CD8-positive, alpha-beta memory T cell (primary cell): Measurements from ENCODE around the gene HRNR. TPM values are rescaled to one million over a fixed set of nuclear protein-coding genes. Genes with fewer than 3 reads are reported as not detected.
A peak's percentile ranks its signal among the peaks of the same experiment; 100 is the strongest.
"Not testable (repeated sequence)": the region's sequence is repeated elsewhere in the genome, so short reads cannot be mapped to it uniquely, and the experiment has no call there.

Experiments
- CTCF ChIA-PET: fragments of 350-600 bp; sonication (Branson Sonifier 250); formaldehyde crosslinking; loops from one replicate; lab custom pipeline; 2021; ENCODE audit warnings: antibody characterized with exemption; lab: Charles Lee
- POLR2A ChIA-PET: fragments of 350-600 bp; sonication (Branson Sonifier 250); formaldehyde crosslinking; loops from one replicate; lab custom pipeline; 2021; ENCODE audit warnings: antibody characterized with exemption; lab: Charles Lee
- DNase-seq, 5 donors: peaks; one replicate each; pipeline versions ENCODE4 v3.0.0 to v3.0.0-alpha.2; 2020 to 2022; ENCODE audit warnings: mixed read lengths in 1 of 5
- H3K27ac ChIP-seq: one replicate; pipeline ENCODE4 v1.7.0; 2013; ENCODE audit warnings: low read depth, mild to moderate bottlenecking, low read length, moderate library complexity
- H3K27me3 ChIP-seq: 2 replicates; pipeline ENCODE4 v1.7.0; 2013; ENCODE audit warnings: low read length, mild to moderate bottlenecking; ENCODE audit not compliant: insufficient read depth, poor library complexity, severe bottlenecking
- H3K36me3 ChIP-seq: 2 replicates; pipeline ENCODE4 v1.7.0; 2013; ENCODE audit warnings: mild to moderate bottlenecking, low read length, moderate library complexity; ENCODE audit not compliant: insufficient read depth
- H3K4me1 ChIP-seq: 2 replicates; pipeline ENCODE4 v1.7.0; 2013; ENCODE audit warnings: mild to moderate bottlenecking, low read length, moderate library complexity; ENCODE audit not compliant: insufficient read depth
- H3K4me3 ChIP-seq: 2 replicates; pipeline ENCODE4 v1.7.0; 2013; ENCODE audit warnings: mild to moderate bottlenecking, low read length
- H3K9me3 ChIP-seq: 2 replicates; pipeline ENCODE4 v1.7.0; 2013; ENCODE audit warnings: mild to moderate bottlenecking, low read length
- H3K27ac Mint-ChIP-seq, 8 donors: one replicate each; pipeline ENCODE4 v1.8.0; 2020 to 2021; ENCODE audit warnings: mixed read lengths in 8 of 8, mild to moderate bottlenecking in 6 of 8, inconsistent platforms in 3 of 8, moderate library complexity in 3 of 8
- H3K27me3 Mint-ChIP-seq, 2 donors: one replicate each; pipeline ENCODE4 v1.8.0; 2020 to 2021; ENCODE audit warnings: mixed read lengths in 2 of 2, mild to moderate bottlenecking in 1 of 2, moderate library complexity in 1 of 2
- H3K36me3 Mint-ChIP-seq, 3 donors: one replicate each; pipeline ENCODE4 v1.8.0; 2020 to 2021; ENCODE audit warnings: mixed read lengths in 3 of 3, inconsistent platforms in 1 of 3, mild to moderate bottlenecking in 1 of 3
- H3K4me1 Mint-ChIP-seq, 3 donors: one replicate each; pipeline ENCODE4 v1.8.0; 2020 to 2021; ENCODE audit warnings: mixed read lengths in 3 of 3, inconsistent platforms in 1 of 3, mild to moderate bottlenecking in 1 of 3
- H3K4me3 Mint-ChIP-seq, 7 donors: one replicate each; pipeline ENCODE4 v1.8.0; 2020 to 2021; ENCODE audit warnings: mixed read lengths in 7 of 7, mild to moderate bottlenecking in 6 of 7, moderate library complexity in 4 of 7, inconsistent platforms in 2 of 7
- H3K9me3 Mint-ChIP-seq, 5 donors: one replicate each; pipeline ENCODE4 v1.8.0; 2020 to 2022; ENCODE audit warnings: mixed read lengths in 5 of 5, mild to moderate bottlenecking in 3 of 5, moderate library complexity in 2 of 5, inconsistent platforms in 1 of 5
- polyA plus RNA-seq: library from polyadenylated mRNA; unstranded; fragments of 300-500 nt; fragmentation: Illumina TruSeq; gene quantifications from one replicate; pipeline ENCODE4 v1.2.3, GENCODE V29; 2021
- total RNA-seq, 2 experiments: library from RNA; stranded (reverse); gene quantifications; one replicate each; pipeline ENCODE4 v1.2.3, GENCODE V29; 2021

HRNR gene
- total and polyA plus RNA-seq, 3 experiments from 2014 or later, result not detected

- no peaks in the 10 kb centered on the region for H3K9me3 ChIP-seq
- H3K4me3 ChIP-seq, result no peak overlapping the region
- H3K4me1 ChIP-seq, result no peaks in the 10 kb centered on the region
- POLR2A ChIA-PET, result no interaction called here
- CTCF ChIA-PET, result interaction anchor here (1.0 kb wide), 1 partner anchor 38 kb away, joined by 3 read pairs; no protein-coding TSS in a partner anchor
- no peaks in the 10 kb centered on the region for H3K36me3 ChIP-seq
- no peaks in the 10 kb centered on the region for H3K27me3 ChIP-seq
- no peak for DNase-seq
- no peak overlapping the region for H3K27ac ChIP-seq
- peaks cover 2 to 5% of the 10 kb centered on the region in 2 donors for H3K27me3 Mint-ChIP-seq
- no peaks in the 10 kb centered on the region for H3K9me3 Mint-ChIP-seq
- no peaks in the 10 kb centered on the region for H3K36me3 Mint-ChIP-seq
- no peak overlapping the region for H3K4me3 Mint-ChIP-seq
- H3K4me1 Mint-ChIP-seq, result no peaks in the 10 kb centered on the region
- no peak overlapping the region for H3K27ac Mint-ChIP-seq
Observed at GRCh38 chr1:152227310-152227928, 3.4 kb upstream of the HRNR start.

GRCh38 chr1:152225678-152226077 is 1.7 kb upstream of the HRNR start:
- Mint-ChIP-seq H3K27me3 (peaks cover 2 to 5% of the 10 kb centered on the region in 2 donors), H3K4me3 (no peak overlapping the region), H3K4me1 (no peaks in the 10 kb centered on the region), H3K36me3 (no peaks in the 10 kb centered on the region), H3K27ac (no peak overlapping the region), H3K9me3 (no peaks in the 10 kb centered on the region)
- no peaks in the 10 kb centered on the region for H3K27me3 ChIP-seq
- ChIA-PET POLR2A (no interaction called here), CTCF (no interaction called here)
- H3K4me3 ChIP-seq, result no peak overlapping the region
- no peaks in the 10 kb centered on the region for H3K36me3 ChIP-seq
- no peaks in the 10 kb centered on the region for H3K4me1 ChIP-seq
- DNase-seq, result no peak
- no peak overlapping the region for H3K27ac ChIP-seq
- no peaks in the 10 kb centered on the region for H3K9me3 ChIP-seq

DNA sequence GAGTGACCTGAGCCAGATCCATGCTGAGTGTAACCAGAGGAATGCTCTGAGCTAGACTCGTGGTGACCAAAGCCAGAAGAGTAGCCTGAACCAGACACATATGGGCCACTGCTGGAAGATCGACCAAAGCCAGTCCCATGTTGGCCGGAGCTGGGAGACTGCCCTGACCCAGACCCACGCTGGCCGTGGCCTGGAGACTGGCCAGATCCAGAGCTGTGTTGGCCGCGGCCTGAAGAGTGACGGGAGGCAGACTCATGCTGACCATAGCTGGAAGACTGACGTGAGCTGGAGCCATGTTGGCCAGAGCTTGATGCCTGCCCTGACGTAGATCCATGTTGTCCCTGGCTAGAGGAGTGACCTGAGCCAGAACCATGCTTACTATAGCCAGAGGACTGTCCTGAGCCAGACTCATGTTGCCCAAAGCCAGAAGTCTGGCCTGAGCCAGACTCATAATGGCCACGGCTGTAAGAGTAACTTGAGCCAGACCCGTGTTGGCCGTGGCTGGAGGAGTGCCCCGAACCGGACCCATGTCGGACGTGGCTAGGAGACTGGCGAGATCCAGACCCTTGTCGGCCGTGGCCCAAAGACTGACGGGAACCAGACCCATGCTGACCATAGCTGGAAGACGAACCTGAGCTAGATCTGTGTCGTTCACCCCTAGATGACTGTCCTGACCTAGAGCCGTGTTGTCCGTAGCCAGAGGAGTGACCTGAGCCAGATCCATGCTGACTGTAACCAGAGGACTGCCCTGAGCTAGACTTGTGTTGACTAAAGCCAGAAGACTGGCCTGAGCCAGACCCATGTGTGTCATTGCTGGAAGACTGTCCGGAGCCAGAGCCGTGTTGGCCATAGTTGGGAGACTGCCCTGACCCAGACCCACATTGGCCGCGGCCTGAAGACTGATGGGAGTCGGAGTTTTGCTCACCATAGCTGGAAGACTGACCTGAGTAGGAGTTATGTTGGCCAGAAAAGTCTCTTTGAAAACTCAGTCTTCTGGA is 3.5 kb downstream of the HRNR start:
- Histone ChIP-seq H3K9me3 (no peaks in the 10 kb centered on the region), H3K27me3 (no peaks in the 10 kb centered on the region), H3K27ac (no peak overlapping the region), H3K4me1 (no peaks in the 10 kb centered on the region), H3K4me3 (no peak overlapping the region), H3K36me3 (no peaks in the 10 kb centered on the region)
- Mint-ChIP-seq H3K27me3 (peaks cover 3 to 9% of the 10 kb centered on the region in 2 donors), H3K9me3 (peaks cover 0 to 3% (median 0%) of the 10 kb centered on the region in 5 donors), H3K4me1 (no peaks in the 10 kb centered on the region), H3K27ac (no peak overlapping the region), H3K4me3 (no peak overlapping the region), H3K36me3 (no peaks in the 10 kb centered on the region)
- peak in 1 of 5 donors; percentile 33 for DNase-seq
- ChIA-PET POLR2A (no interaction called here), CTCF (interaction anchor here (1.5 kb wide), 1 partner anchor 13 kb away, joined by 3 read pairs; no protein-coding TSS in a partner anchor)

- peak in 1 of 5 donors; percentile 43 for DNase-seq
- H3K36me3 Mint-ChIP-seq, H3K36me3 ChIP-seq, H3K4me3 ChIP-seq, H3K4me1 Mint-ChIP-seq, H3K9me3 Mint-ChIP-seq, POLR2A ChIA-PET, H3K4me3 Mint-ChIP-seq, H3K27me3 Mint-ChIP-seq, H3K27ac ChIP-seq, H3K9me3 ChIP-seq, H3K4me1 ChIP-seq, H3K27me3 ChIP-seq, H3K27ac Mint-ChIP-seq: not testable (repeated sequence)
- CTCF ChIA-PET, result interaction anchor here (1.5 kb wide), 1 partner anchor 14 kb away, joined by 3 read pairs; no protein-coding TSS in a partner anchor
Observed at GRCh38 chr1:152219438-152219837, 4.6 kb downstream of the HRNR start.

DNA sequence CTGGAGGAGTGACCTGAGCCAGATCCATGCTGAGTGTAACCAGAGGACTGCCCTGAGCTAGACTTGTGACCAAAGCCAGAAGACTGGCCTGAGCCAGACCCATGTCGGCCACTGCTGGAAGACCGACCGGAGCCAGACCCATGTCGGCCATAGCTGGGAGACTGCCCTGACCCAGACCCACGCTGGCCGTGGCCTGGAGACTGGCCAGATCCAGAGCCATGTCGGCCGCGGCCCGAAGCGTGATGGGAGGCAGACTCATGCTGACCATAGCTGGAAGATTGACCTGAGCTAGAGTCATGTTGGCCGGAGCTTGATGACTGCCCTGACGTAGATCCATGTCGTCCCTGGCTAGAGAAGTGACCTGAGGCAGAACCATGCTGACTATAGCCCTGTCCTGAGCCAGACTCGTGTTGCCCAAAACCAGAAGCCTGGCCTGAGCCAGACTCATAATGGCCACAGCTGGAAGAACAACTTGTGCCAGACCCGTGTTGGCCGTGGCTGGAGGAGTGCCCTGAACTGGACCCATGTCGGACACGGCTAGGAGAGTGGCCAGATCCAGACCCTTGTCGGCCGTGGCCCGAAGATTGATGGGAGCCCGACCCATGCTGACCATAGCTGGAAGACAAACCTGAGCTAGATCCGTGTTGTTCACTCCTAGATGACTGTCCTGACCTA is 5.1 kb downstream of the HRNR start:
- Mint-ChIP-seq H3K4me3 (no peak overlapping the region), H3K27me3 (peaks cover 3 to 9% of the 10 kb centered on the region in 2 donors), H3K36me3 (no peaks in the 10 kb centered on the region), H3K9me3 (peaks cover 0 to 3% (median 0%) of the 10 kb centered on the region in 5 donors), H3K27ac (no peak overlapping the region), H3K4me1 (no peaks in the 10 kb centered on the region)
- Histone ChIP-seq H3K27me3 (no peaks in the 10 kb centered on the region), H3K4me1 (no peaks in the 10 kb centered on the region), H3K9me3 (no peaks in the 10 kb centered on the region), H3K36me3 (no peaks in the 10 kb centered on the region), H3K27ac (no peak overlapping the region), H3K4me3 (no peak overlapping the region)
- DNase-seq, result peak in 1 of 5 donors; percentile 43
- ChIA-PET CTCF (interaction anchor here (1.5 kb wide), 1 partner anchor 14 kb away, joined by 3 read pairs; no protein-coding TSS in a partner anchor), POLR2A (no interaction called here)

GRCh38 chr1:152215604-152216003 is 8.4 kb downstream of the HRNR start:
- POLR2A ChIA-PET, CTCF ChIA-PET, H3K27ac ChIP-seq, H3K36me3 ChIP-seq, H3K27me3 Mint-ChIP-seq, H3K9me3 ChIP-seq, H3K4me3 Mint-ChIP-seq, H3K9me3 Mint-ChIP-seq, H3K27me3 ChIP-seq, H3K4me3 ChIP-seq, H3K4me1 ChIP-seq, H3K36me3 Mint-ChIP-seq, H3K27ac Mint-ChIP-seq, H3K4me1 Mint-ChIP-seq: not testable (repeated sequence)
- peak in 1 of 5 donors; percentile 3 for DNase-seq

DNA sequence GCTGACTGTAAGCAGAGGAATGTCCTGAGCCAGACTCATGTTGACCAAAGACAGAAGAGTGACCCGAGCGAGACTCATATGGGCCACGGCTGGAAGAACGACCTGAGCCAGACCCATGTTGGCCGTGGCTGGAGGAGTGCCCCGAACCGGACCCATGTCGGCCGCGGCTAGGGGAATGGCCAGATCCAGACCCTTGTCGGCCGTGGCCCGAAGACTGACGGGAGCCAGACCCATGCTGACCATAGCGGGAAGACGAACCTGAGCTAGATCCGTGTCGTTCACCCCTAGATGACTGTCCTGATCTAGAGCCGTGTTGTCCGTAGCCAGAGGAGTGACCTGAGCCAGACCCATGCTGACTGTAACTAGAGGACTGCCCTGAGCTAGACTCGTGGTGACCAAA is 9.1 kb downstream of the HRNR start:
- CTCF ChIA-PET, H3K27me3 Mint-ChIP-seq, POLR2A ChIA-PET, H3K4me1 Mint-ChIP-seq, H3K36me3 Mint-ChIP-seq, H3K27ac ChIP-seq, H3K36me3 ChIP-seq, DNase-seq, H3K4me1 ChIP-seq, H3K4me3 ChIP-seq, H3K4me3 Mint-ChIP-seq, H3K27me3 ChIP-seq, H3K27ac Mint-ChIP-seq, H3K9me3 ChIP-seq, H3K9me3 Mint-ChIP-seq: not testable (repeated sequence)
